Upper lobe of left lung (tissue), 4 donors: Measurements from ENCODE around the gene MDM2.

ENCODE experiments used
- EP300 ChIP-seq, 4 donors: sonication (generic); formaldehyde crosslinking; IDR thresholded peaks; one replicate each; pipeline ENCODE4 v1.5.1; 2017; ENCODE audit warnings: antibody characterized with exemption in 4 of 4, control low read depth in 2 of 4
- TF ChIP-seq, protein P1 (sequence below), 6 experiments: fragments of 450-650 bp in 4 of 6; fragments of 200-600 bp in 2 of 6; sonication (generic) in 2 of 6; IDR thresholded peaks; one replicate each; pipeline ENCODE4 v1.5.1; 2016 to 2019; ENCODE audit warnings: antibody characterized with exemption in 6 of 6

DNA sequence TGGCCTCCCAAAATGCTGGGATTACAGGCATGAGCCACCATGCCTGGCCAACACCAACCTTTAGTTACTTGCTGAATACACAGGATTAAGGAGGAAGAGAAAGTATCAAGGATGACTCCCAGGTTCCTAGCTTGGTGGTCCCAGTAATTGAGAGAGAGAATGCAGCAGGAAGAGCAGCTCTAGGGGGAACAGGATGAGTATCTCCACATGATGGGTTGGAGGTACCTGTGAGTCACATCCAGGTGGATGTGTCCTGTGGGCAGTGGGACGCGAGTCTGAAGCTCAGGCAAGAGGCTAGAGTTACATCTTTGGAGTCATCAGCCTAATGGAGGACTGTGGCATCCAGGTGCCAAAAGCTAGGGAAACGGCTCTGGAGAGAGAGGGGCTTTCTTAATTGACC, 47.1 kb downstream of the MDM2 start:
- TF ChIP-seq, protein P1, sequence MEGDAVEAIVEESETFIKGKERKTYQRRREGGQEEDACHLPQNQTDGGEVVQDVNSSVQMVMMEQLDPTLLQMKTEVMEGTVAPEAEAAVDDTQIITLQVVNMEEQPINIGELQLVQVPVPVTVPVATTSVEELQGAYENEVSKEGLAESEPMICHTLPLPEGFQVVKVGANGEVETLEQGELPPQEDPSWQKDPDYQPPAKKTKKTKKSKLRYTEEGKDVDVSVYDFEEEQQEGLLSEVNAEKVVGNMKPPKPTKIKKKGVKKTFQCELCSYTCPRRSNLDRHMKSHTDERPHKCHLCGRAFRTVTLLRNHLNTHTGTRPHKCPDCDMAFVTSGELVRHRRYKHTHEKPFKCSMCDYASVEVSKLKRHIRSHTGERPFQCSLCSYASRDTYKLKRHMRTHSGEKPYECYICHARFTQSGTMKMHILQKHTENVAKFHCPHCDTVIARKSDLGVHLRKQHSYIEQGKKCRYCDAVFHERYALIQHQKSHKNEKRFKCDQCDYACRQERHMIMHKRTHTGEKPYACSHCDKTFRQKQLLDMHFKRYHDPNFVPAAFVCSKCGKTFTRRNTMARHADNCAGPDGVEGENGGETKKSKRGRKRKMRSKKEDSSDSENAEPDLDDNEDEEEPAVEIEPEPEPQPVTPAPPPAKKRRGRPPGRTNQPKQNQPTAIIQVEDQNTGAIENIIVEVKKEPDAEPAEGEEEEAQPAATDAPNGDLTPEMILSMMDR (IDR thresholded peaks at IDR 0.05), result no peak
- no peak for TF ChIP-seq EP300 (IDR thresholded peaks at IDR 0.05)
